Peyer's patch (tissue), 4 donors: ENCODE measurements around the gene STK39.

ENCODE experiments used
- POLR2A ChIP-seq, 2 donors: fragments of 450-650 bp; IDR thresholded peaks; one replicate each; pipeline ENCODE4 v1.5.1; 2017; ENCODE audit warnings: antibody characterized with exemption in 2 of 2, mild to moderate bottlenecking in 2 of 2, moderate library complexity in 2 of 2
- TF ChIP-seq, protein P1 (sequence below), 6 experiments: fragments of 450-650 bp in 4 of 6; fragments of 200-600 bp in 2 of 6; sonication (generic) in 1 of 6; IDR thresholded peaks; one replicate each; pipeline ENCODE4 v1.5.1; 2017 to 2019; ENCODE audit warnings: antibody characterized with exemption in 6 of 6, mild to moderate bottlenecking in 3 of 6, moderate library complexity in 1 of 6

DNA sequence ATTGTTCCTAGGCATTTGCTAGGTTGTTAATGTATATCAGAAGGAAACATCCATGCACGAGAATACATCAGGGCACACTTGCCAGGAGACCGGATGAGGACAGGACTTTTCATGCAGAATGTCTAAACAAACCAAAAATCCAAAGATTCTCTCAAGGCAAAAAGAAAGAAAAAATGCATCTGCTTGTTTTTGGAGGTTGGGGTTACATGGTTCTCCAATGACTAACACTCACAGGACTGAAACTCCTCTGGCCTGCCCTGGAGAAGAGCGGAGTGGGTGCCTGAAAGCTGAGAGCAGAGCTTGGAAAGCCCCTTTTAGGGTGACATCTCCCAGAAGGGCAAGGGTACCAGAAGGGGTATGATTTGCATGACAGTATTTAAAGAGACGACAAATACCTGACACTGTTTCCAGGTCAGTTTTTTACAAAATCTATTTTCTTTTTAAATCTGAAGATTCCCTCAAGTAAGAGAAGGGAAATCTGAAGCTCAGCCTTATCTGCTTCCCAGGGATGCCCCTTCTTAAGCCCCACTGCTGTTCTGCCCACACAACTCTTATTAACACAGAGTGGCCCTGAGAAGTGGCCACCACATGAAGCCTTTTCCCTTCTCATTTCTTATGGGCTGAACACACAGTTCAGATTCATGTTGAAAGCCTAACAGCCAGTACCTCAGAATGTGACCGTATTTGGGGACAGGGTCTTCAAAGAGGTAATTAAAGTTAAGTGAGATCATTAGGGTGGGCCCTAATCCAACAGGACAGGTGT is 216.4 kb downstream of the STK39 start:
- TF ChIP-seq, protein P1, sequence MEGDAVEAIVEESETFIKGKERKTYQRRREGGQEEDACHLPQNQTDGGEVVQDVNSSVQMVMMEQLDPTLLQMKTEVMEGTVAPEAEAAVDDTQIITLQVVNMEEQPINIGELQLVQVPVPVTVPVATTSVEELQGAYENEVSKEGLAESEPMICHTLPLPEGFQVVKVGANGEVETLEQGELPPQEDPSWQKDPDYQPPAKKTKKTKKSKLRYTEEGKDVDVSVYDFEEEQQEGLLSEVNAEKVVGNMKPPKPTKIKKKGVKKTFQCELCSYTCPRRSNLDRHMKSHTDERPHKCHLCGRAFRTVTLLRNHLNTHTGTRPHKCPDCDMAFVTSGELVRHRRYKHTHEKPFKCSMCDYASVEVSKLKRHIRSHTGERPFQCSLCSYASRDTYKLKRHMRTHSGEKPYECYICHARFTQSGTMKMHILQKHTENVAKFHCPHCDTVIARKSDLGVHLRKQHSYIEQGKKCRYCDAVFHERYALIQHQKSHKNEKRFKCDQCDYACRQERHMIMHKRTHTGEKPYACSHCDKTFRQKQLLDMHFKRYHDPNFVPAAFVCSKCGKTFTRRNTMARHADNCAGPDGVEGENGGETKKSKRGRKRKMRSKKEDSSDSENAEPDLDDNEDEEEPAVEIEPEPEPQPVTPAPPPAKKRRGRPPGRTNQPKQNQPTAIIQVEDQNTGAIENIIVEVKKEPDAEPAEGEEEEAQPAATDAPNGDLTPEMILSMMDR (IDR thresholded peaks at IDR 0.05): no peak
- TF ChIP-seq POLR2A (IDR thresholded peaks at IDR 0.05): no peak
